HG03460 (cell line): ENCODE results near the gene VASH1.
A peak's percentile ranks its signal among the peaks of the same experiment; 100 is the strongest.

Source experiments
- ATAC-seq: cut with Tn5 transposase; IDR thresholded peaks from one replicate; pipeline ENCODE4 v1.9.1; 2021; ENCODE audit not compliant: unreplicated experiment

The VASH1 gene

GRCh38 chr14:76782115-76782884, 21.0 kb downstream of the VASH1 start:
- ATAC-seq, result no peak

- no peak for ATAC-seq
Observed at GRCh38 chr14:76782885-76783566, 21.8 kb downstream of the VASH1 start.

- no peak for ATAC-seq
Observed at GRCh38 chr14:76784266-76784874, 23.1 kb downstream of the VASH1 start.

DNA sequence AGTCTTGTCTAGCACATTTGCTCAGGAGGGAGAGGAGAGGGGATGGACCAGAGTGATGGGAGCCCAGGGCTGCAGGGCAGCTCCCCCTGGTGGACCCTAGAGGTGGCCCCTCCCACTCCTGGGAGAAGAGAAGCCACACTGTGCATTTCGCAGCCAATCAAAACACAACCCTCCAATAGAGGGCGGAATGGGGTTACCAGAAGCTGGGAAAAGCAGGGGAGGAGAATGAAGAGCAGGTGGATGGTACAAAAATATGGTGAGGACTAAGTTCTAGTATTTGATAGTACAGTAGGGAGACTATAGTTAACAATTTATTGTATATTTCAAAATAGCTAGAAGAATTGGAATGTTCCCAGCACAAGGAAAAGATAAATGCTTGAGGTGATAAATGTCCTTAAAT, 23.6 kb downstream of the VASH1 start:
- ATAC-seq, result peak; percentile 78

DNA sequence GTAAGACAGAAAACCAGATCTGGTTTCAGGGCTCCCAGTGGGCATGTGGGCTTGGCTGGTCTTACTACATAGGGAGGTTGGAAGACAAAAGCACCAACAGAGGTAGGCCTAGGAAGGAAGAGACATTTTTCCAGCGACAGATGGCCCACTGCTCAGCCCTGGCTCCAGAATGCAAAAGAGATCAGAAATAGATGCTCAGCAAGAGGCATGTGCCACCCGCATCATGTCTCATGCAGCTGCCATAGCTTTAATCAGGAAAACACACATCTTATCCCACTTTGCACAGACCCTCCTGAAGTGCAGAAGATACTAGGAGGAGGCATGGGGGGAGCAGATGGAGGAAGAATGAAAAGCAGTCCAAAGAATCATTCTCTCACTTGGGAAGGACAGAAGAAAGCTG, 25.3 kb downstream of the VASH1 start:
- ATAC-seq, result no peak

DNA sequence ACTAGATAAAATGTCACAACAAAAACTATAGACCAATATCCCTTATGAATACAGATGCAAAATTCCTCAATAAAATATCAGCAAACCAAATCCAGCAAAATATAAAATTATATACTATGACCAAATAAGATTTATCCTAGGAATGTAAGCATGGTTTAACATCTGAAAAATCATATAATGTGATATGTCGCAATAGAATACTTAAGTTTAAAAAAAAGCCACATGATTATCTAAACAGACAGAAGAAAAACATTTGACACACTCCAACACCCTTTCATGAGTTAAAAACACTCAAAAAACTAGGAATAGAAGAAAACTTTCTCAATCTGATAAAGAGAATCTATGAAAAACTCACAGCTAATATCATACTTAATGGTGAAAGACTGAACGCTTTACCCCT, 31.2 kb downstream of the VASH1 start:
- ATAC-seq, result no peak

DNA sequence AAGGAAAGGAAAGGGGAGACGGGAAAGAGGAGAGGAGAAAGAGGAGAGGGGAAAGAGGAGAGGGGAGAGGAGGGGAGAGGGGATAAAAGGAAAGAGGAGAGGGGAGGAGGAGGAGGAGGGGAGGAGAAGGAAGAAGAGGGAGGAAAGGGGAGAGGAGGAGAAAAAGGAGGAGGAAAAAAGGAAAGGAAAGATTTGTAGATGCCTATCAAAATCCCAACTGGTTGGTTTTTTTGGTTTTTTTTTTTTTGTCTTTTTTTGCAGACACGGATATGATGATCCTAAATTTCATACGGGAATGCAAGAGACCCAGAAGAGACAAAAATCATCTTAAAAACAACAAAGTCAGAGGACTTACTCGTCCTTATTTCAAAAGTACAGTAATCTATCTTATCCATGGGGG, 32.1 kb downstream of the VASH1 start:
- ATAC-seq, result no peak

DNA sequence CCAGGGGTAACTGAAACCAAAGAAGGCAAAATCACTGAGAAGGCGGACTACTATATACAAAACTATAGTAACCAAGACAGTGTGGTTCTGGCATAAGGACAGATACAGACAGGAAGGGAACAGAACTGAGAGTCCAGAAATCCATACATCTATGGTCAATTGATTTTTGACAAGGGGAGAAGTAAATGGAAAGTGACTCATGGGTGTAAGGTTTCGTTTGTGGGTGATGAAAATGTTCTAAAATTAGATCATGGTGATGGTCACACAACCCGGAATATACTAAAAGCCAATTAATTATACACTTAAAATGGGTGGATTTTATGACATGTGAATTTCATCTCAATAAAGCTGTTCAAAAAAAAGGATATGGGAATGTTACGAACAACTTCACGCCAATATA, 32.7 kb downstream of the VASH1 start:
- no peak for ATAC-seq

DNA sequence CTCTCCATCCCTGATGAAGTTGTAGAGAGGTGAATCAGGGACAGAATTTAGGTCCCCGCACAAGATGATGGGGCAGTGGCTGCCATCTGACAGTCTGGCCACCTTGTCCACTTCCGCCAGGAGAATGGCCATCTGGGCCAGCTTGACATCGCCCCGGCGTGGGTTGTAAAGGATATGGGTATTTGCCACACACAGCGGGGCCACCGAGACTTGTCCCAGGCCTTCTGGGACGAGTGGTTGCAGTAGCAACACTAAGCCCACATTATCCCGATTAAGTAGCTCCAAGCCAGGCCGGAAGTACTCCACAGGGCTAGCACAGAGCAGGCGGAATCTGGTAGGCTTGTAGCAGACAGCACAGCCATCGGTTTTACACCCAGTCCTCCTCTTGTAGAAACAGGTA, 45.2 kb downstream of the VASH1 start:
- no peak for ATAC-seq

DNA sequence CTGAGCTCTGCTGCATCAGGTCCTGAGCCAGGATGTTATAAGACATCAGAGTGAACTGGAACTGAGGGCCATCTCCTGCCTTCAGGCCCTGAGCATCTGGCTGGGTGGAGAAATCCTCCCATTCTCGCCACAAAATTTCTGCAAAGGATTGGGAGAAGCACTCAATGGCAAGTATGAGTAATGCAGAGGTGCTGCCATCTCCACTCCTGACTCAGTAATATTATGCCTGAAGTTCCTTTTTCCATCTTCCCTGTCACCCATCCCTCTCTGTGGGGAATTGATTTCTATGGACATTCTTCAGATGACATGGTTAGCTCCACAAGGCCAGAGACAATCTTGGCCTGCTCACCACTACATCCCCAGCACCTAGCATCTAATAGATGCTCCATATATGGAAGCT, 46.7 kb downstream of the VASH1 start:
- no peak for ATAC-seq

DNA sequence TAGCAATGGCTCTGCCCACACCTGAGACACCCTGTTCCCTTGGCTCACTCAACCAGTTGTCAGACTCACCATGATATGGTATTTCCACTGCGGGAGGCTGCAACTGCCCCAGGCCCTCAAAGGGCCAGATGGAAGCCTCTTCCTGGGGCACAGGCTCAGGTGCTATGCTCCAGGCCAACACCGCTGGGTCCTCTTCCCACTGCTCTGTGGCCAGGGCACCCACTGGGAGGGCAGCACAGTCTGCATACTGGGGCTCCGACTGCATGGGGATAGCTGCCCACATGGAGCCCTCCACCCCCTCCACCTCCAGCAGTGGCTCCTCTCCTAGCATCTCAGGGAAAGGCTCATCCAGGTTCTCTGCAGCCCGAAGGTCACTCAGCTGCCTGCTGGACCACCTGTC, 47.7 kb downstream of the VASH1 start:
- no peak for ATAC-seq

GRCh38 chr14:76810525-76810924, 49.3 kb downstream of the VASH1 start:
- ATAC-seq, result no peak

GRCh38 chr14:76810953-76811400, 49.7 kb downstream of the VASH1 start:
- no peak for ATAC-seq

GRCh38 chr14:76811561-76811960, 50.3 kb downstream of the VASH1 start:
- no peak for ATAC-seq

- peak; percentile 25 for ATAC-seq
Observed at GRCh38 chr14:76812093-76812421, 50.8 kb downstream of the VASH1 start.

- ATAC-seq, result peak; percentile 87
Observed at GRCh38 chr14:76812422-76813383, 51.4 kb downstream of the VASH1 start, which contains the start of gene ANGEL1. TSS of gene ANGEL1 (minus strand) at chr14:76812882. CDS start at chr14:76812827, 55 bp downstream.

DNA sequence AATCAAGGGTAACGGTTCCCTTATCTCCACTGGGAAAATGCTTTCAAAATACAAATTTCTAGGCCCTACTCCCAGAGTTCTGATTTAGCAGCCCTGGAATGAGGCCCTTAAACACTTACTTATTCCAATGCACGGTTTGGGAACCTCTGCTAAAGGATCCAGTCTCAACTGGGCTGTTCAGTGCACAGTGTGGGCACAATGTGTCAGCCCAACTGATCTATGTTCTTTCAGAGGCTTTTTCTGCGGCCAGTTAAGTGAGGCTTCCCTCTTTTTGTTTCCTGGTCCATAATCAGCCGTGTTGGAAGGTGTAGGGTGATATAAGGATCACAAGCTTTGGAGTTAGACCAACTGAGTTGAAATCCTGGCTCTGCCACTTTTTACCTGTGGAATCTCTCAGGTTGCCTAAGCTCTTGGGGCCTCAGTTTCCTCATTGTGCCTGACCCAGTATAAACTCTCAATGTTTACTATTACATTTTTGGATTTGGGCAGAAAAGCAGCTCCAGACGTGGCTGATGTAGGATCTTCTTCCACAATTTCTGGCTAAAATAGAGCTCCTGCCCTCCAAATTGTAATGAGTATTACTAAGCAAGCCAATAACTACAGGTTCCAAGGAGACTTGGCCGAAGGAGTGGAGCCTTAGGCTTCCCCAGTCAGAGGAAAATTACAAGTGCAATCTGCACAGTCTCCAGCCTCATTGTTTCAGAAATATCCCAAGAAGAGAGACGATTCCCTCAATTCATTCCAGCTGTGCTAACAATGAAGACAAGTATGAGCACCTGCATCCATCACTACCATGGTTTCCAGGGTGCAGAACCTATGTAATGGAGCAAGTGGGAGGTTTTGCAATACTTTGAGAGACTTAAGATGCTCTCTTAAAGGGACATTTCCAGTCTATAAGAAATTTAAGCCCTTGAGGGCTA, 53.7 kb downstream of the VASH1 start:
- ATAC-seq, result no peak

DNA sequence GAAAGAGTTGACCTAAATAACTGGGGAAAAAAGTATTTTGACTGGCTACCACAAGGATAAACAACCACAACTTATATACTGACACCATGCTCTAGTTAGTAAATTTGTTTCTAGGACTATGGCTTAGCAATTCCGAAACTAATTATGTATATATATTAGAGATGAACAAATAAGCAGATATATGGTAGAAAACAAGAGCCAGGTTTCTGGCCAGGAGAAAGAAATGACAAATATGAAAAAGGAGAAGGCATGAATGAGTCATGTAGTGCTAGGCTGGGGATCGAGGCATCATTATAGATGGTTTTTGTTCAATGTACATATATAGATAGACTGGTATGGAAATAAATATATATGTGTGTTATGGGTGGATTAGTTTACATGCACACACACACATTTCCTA, 59.4 kb downstream of the VASH1 start:
- no peak for ATAC-seq

DNA sequence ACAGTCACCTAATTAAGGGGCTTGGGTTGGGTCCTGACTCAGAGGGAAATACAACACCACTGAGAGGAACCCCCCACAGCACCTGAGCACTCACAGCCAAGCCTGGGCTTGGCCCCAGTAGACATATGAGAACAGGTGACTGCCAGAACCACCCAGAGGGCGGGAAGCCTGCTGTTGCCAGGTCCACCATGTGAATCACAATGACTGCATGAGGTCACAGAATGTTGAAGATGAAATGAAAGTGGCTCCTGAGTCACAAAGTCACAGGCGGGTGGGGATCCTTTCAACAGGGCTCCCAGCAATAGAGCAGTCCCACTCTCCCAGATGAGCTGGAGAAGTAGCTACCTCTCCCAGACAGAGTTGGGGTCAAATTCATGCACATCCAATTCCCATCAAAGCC, 64.9 kb downstream of the VASH1 start, which contains the start of gene LRRC74A:
Gene LRRC74A (plus strand): TSS at position 287 of the 400 bp plus-strand sequence. CDS start 290 bp downstream, outside the sequence.
- no peak for ATAC-seq
